VCaP (cell line): ENCODE measurements around the gene KIF5C.

Experiments used
- H3K27ac ChIP-seq: fragments of 450-650 bp; 2 replicates; pipeline ENCODE4 v1.5.1; 2017
- TF ChIP-seq, protein P1 (sequence below): fragments of 450-650 bp; conservative IDR thresholded peaks from 2 replicates; pipeline ENCODE4 v1.5.1; 2017; ENCODE audit warnings: mild to moderate bottlenecking, moderate library complexity

The KIF5C gene

GRCh38 chr2:148933456-148933855 is 58.4 kb downstream of the KIF5C start:
- TF ChIP-seq, protein P1, sequence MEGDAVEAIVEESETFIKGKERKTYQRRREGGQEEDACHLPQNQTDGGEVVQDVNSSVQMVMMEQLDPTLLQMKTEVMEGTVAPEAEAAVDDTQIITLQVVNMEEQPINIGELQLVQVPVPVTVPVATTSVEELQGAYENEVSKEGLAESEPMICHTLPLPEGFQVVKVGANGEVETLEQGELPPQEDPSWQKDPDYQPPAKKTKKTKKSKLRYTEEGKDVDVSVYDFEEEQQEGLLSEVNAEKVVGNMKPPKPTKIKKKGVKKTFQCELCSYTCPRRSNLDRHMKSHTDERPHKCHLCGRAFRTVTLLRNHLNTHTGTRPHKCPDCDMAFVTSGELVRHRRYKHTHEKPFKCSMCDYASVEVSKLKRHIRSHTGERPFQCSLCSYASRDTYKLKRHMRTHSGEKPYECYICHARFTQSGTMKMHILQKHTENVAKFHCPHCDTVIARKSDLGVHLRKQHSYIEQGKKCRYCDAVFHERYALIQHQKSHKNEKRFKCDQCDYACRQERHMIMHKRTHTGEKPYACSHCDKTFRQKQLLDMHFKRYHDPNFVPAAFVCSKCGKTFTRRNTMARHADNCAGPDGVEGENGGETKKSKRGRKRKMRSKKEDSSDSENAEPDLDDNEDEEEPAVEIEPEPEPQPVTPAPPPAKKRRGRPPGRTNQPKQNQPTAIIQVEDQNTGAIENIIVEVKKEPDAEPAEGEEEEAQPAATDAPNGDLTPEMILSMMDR: no peak

DNA sequence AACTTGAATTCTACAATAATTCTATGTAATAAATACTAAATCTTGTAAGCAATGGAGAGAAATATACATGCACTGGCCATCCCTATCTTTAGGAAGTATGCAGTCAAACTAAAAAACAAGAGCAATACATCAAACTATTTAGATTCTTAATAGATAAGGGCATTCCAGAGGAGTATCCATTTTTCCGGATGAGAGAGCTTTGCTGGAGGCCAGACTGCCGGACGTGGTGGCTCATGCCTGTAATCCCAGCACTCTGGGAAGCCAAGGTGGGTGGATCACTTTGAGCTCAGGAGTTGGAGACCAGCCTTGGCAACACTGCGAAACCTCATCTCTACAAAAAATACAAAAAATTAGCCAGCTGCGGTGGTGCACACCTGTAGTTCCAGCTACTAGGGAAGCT is 60.8 kb downstream of the KIF5C start:
- H3K27ac ChIP-seq: no peak overlapping the region
- TF ChIP-seq, protein P1: no peak

More at GRCh38 chr2:148933456-148933855, 58.4 kb downstream of the KIF5C start:
- H3K27ac ChIP-seq: no peak overlapping the region

GRCh38 chr2:148936857-148937450 is 61.9 kb downstream of the KIF5C start:
- TF ChIP-seq, protein P1: no peak; the same call in 1 of the 2 replicates
- H3K27ac ChIP-seq: no peak overlapping the region

DNA sequence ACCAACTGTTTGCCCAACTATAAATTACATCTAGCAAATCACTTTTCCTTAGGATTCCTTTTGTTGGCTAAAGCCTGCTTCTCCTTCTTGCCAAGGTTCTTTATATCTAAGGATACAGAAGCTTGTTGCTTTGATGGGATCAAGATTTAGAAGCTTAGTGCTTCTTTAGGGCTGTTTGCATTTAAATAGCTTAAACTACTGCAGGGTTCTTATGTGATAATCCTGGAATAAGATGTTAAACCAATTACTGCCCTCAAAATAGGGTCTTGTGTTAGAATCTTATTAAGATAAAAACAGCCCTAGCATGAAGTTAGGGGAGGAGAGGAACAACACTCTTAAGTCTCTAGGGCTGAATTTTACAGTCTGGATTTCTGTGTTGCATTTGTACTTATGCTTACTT is 64.2 kb downstream of the KIF5C start:
- H3K27ac ChIP-seq: no peak overlapping the region
- TF ChIP-seq, protein P1: no peak

GRCh38 chr2:148943097-148943496 is 68.1 kb downstream of the KIF5C start:
- TF ChIP-seq, protein P1: no peak
- H3K27ac ChIP-seq: no peak overlapping the region

DNA sequence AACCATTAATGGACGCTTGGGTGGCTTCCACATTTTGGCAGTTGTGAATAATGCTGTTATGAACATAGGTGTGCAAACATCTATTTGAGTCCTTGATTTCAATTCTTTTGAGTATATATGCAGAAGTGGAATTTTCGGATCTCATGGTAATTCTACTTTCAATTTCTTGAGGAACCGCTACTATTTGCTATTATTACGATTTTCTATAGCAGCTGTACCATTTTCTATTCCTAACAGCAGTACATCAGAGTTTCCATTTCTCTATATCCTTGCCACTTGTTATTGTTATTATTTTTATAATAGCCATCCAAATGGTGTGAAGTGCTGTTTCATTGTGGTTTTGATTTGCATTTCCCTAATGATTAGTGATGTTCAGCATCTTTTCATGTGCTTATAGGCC is 69.5 kb downstream of the KIF5C start:
- TF ChIP-seq, protein P1: no peak
- H3K27ac ChIP-seq: no peak overlapping the region

DNA sequence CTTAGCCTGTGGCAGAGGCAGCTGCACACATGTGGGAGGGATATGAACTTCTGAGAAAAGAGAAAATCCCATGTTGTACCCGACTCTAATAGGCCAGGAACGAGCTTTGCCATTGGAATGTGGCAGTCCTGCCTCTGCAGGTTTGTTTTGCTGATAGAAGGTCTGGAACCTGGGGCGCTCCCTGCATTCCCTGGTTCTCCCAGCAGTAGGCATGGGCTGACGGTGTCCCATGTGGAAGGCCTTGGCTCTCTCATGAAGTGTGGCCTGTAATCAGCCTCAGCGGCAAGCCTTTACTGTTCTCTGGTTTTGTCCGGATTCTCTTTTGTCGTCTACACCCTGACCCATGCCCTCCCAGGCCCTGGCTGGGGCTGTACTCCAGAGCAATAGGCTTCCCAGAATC is 72.3 kb downstream of the KIF5C start:
- TF ChIP-seq, protein P1: no peak
- no peak overlapping the region for H3K27ac ChIP-seq
